HepG2 (cell line): Measurements from ENCODE around the gene STRA6.

Experiments
- CHD2 ChIP-seq: IDR thresholded peaks from 2 replicates; pipeline ENCODE4 v1.6.1; 2011; ENCODE audit warnings: low read depth, low read length, improper control_type of control experiment
- CREB1 ChIP-seq, 2 experiments: fragments of 450-650 bp in 1 of 2; IDR thresholded peaks; 2 replicates each; pipeline ENCODE4 v1.6.1; 2016 to 2017; ENCODE audit warnings: control low read depth in 1 of 2, mild to moderate bottlenecking in 1 of 2, missing compliant biosample characterization in 1 of 2, missing genetic modification characterization in 1 of 2
- MAFK ChIP-seq, 2 experiments: IDR thresholded peaks in 1 of 2; conservative IDR thresholded peaks in 1 of 2; 2 replicates each; pipeline ENCODE4 v1.6.1; 2011; ENCODE audit warnings: improper control_type of control experiment in 2 of 2, low read length in 2 of 2
- NFE2L2 ChIP-seq: fragments of 150-350 bp; IDR thresholded peaks from 2 replicates; pipeline ENCODE4 v1.6.1; 2014; ENCODE audit warnings: low read length
- SP5 ChIP-seq: IDR thresholded peaks from 2 replicates; pipeline ENCODE4 v1.6.1; 2016; ENCODE audit warnings: low read depth, borderline replicate concordance
- TCF7L2 ChIP-seq: IDR thresholded peaks from 2 replicates; pipeline ENCODE4 v1.6.1; 2011; ENCODE audit warnings: mild to moderate bottlenecking, low read depth, low read length, moderate library complexity
- ZNF513 ChIP-seq: sonication (generic); formaldehyde crosslinking; conservative IDR thresholded peaks from 2 replicates; pipeline ENCODE4 v1.5.0; 2020; ENCODE audit warnings: missing genetic modification reagents

DNA sequence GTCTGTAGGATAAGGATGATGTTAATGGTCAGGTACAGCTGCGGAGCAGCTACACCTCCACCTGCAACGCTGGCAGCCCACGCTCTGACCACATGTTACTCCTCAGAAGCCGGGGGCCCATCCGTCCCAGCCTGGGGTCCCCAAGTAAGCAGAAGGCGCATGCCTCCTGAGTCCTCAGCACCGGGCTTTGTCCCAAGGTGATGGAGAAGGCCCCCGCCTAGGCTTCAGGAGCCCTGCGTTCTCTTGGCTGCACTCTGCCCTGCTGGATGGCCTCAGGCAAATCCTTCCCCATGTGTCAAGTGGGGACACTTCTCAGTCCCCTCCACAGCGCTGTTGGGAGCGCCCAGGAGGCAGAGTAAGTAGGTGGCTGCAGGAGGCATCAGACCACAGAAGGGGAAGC lies 14.4 kb downstream of the STRA6 start:
- no peak for TF ChIP-seq ZNF513
- TF ChIP-seq TCF7L2: no peak
- no peak for TF ChIP-seq CREB1 (IDR thresholded peaks at IDR 0.05)
- no peak for TF ChIP-seq CREB1 (CRISPR knock-in tag; IDR thresholded peaks at IDR 0.05)
- TF ChIP-seq NFE2L2: no peak
- no peak for TF ChIP-seq CHD2
- TF ChIP-seq SP5 (CRISPR knock-in tag): no peak
- no peak for TF ChIP-seq MAFK (conservative IDR thresholded peaks at IDR 0.05 in 1 of 2, IDR thresholded peaks at IDR 0.05 in 1 of 2; ENCODE audit: low read length in 2 of 2)
